ENCODE measurements around the gene GSS.
"Not testable (repeated sequence)": the region's sequence is repeated elsewhere in the genome, so short reads cannot be mapped to it uniquely, and the experiment has no call there.

The GSS gene

DNA sequence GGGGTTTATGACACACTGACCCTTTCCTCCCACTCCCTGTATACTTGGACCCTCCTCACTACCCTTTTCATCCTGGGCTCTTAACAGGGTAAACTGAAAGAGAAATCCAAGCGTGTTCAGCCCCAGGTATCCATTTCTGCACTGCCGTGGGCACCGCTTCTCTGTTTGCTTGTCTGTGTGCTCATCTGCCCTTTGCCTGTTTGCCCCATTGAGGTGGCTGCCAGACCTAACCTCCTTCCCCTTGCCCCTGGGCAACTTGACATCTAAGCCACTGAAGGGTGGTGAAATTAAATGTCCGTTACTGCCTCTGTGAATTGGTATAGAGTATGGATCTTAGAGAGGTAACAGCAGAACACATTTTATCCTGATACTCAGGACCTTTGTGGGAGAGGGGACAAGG is 40.5 kb downstream of the GSS start:
- no peak for DNase-seq (ENCODE audit: extremely low read depth in 1 of 2, low read depth in 1 of 2)

DNA sequence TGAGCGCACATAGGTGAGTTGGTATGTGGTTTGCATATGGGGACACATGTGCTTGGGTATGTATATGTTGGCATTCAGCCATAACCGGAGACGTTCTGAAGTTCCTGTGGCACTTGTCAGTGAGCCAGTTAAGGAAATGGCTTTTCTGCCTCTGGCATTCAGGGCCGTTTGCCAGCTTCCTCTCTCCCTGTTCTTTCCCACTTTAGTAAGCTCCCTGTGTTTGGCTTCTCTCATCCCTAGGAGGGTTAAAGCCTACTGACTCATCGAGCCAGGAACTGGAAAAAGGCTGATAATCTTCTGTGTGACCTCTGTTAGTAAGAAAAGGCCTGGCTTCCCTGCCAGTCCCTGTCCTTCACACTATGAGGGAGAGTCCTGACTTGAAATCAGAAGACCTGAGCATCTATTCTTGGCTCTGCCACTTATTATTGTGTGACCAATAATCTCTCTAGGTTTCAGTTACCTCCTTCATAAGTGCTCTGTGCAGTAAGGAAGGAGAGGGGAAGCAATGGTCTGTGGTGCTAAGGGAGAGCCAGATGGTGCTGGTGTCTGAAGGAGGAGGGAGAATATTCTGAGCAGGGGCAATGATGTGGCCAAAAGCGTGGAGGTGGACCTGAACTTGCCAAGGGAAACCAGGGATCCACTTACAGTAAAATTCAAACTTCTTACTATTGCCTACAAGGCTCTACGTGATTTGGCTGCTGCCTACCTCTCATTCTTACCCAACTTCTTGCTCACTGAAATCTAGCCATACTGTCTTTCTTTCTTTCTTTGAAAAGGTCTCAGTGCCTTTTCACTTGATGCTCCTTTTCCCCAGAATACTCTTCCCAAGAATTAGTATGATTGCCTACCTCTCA is 47.8 kb downstream of the GSS start:
- DNase-seq (ENCODE audit: extremely low read depth in 1 of 2, low read depth in 1 of 2): no peak

DNA sequence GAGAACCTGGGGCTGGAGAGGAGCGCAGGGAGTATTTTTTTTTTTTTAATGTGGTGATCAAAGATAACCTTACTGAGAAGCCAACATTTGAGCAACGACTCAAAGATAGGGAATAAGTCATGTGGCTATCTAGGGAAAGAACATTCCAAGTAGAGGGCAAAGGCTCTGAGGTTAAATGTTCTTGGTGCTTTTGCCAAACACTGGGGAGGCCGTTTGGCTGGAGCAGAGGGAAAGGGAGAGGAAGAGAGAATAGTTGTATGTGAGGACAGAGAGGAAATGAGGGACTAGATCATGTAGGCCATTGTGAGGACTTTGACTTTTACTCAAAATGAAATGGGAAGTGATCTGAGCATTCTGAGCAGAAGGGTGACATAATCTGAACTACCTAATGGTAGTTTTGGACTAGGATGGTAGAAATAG is 51.4 kb downstream of the GSS start:
- DNase-seq (ENCODE audit: extremely low read depth in 1 of 2, low read depth in 1 of 2): no peak

DNA sequence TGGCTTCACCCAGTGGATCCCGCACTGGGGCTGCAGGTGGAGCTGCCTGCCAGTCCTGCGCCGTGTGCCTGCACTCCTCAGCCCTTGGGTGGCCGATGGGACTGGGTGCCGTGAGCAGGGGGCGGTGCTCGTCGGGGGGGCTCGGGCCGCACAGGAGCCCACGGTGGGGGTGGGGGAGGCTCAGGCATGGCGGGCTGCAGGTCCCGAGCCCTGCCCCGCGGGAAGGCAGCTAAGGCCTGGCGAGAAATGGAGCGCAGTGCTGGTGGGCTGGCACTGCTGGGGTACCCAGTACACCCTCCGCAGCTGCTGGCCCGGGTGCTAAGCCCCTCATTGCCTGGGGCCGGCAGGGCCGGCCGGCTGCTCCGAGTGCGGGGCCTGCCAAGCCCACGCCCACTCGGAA is 56.9 kb downstream of the GSS start:
- not testable (repeated sequence) for DNase-seq (ENCODE audit: extremely low read depth in 1 of 2, low read depth in 1 of 2)

DNA sequence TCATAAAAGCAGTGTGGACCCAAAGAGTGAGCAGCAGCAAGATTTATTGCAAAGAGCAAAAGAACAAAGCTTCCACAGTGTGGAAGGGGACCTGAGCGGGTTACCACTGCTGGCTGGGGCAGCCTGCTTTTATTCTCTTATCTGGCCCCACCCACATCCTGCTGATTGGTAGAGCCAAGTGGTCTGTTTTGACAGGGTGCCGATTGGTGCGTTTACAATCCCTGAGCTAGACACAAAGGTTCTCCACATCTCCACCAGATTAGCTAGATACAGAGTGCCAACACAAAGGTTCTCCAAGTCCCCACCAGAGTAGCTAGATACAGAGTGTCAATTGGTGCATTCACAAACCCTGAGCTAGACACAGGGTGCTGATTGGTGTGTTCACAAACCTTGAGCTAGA is 57.5 kb downstream of the GSS start:
- not testable (repeated sequence) for DNase-seq (ENCODE audit: extremely low read depth in 1 of 2, low read depth in 1 of 2)

DNA sequence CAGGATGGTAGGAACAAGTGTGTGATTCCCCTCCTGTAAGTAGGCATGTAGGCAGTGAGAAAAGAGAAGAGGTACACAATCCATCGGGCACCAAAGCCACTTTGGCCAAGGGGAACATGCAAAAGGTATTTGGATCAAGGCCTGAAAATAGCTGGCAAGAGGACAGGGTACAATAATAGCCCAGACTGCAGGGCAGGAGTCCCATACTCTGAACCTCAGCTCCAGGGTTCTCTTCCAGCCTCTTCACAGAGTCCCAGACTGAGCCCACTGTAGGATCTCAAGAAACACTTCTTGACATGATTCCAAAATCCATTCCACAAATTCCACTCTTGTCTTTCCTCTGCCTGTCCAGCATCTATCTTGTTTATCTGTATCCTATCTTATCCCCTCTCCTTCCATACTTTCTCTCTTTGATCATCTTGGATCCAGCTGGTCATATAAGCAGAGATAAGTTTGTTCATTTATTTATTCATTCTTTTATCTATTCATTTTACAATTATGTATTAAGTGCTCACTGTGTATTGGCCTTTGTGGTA is 59.5 kb downstream of the GSS start:
- no peak for DNase-seq (ENCODE audit: extremely low read depth in 1 of 2, low read depth in 1 of 2)

DNA sequence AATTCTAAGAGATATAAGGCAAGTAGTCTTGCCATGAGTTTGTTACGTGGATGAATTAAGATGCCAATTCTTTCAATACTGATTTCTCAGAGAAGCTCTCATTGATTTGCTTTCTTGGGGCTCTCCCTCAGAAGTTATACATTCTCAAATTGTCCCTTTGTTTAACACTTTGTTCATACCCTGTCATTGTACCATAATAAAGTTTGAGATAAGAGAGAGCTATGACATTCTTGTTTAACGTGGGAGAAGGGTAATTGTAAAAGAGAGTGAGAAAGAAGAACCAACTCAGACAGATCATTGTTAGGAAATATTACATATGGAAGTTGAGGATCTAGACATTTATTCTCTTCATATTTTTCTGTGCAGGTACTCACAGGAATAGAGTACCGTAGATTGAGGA is 60.1 kb downstream of the GSS start:
- DNase-seq (ENCODE audit: extremely low read depth in 1 of 2, low read depth in 1 of 2): no peak

DNA sequence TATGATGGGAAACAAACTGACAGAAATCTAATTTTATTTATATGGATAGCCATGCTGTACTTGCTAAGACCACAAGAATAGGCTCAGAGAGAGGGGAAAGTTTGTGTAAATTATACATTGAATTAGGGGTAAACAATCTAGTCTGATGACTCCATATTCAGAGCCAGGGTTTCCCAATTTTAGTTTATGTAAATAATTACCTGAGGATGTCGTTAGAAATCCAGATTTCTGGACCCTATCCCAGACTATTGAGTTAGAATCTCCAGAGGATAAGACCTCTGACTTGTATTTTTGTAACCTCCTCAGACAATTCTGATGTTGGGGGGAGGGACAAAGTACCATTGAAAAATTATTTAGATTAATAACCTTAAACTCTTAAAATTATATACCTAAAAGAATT is 60.9 kb downstream of the GSS start:
- no peak for DNase-seq (ENCODE audit: extremely low read depth in 1 of 2, low read depth in 1 of 2)

DNA sequence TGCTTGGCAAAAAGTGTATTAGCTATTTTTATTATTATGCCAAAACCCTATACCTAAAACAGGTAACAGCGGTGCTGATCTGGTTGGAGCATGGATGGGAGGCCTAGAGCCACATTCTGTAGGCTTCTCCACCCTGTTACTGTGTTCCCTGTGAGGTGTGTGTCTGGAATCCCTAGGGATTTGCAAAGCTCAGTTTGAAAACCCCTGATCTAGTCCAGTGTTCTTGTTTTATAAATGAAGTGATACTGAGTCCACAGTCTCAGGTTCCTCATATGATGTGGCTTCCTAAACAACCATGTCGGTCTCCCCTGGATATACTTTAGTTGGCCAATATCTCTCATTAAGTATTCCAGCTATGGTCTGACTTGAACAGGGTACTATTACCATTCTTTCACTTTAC is 62.9 kb downstream of the GSS start:
- no peak for DNase-seq (ENCODE audit: extremely low read depth in 1 of 2, low read depth in 1 of 2)

DNA sequence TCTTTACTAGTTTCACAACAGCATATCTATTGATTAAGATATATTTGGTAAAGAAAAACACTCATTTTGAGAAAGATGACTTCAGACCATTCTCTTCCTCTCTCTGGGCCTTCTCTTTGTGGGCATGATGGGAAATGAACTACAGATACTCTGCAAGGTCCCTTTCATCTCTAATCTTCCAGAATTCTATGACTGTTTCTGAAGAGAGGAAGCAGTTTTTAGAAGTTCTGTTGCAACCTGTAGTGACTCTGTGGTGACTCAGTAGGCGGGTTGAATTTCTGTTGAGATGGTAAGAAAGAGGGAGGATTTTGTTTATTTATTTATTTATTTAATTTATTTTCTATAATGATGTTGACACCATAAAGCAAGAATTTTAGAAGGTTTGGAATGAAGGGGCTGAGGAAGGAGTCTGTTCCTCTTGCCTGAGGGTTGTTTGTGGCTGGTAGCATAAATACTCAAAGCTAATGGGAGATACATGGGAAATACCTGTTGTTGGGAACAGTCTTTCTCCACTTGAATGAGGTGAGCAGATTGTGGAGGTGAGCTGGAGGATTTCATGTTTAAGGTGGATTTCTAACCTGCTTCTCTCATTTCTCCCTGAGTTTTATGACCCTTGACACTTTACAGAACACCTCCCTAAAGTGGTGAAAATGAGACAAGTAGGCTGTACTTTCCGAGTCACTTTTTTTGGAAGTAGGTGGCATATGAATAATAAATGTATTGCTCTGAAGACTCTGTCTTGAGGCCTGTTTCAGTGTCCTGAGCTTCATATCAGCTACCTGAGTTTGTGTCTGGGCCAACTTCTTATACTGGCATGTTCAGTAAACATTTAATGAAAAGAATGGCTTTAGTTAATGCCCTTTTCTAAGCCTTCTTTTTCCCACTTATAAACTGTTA is 64.2 kb downstream of the GSS start:
- no peak for DNase-seq (ENCODE audit: extremely low read depth in 1 of 2, low read depth in 1 of 2)

DNA sequence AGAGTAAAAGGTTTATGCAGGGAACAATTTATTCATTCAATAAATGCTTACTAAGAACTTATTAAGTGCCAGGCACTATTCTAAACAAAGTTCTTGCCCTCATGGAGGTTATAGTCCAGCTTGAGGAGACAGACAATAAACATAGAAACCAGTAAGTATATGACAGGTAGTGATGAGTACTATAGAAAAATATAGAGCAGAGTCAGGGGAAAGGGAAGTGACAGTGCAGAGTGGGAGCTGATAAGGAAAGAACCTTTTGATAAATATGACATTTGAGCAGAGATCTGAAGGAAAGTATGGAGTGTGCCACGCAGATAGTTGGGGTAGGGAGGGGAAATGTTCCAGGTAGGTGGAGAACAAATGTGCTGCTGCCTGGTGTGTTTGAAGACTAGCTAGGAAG is 67.1 kb downstream of the GSS start:
- no peak for DNase-seq (ENCODE audit: extremely low read depth in 1 of 2, low read depth in 1 of 2)

DNA sequence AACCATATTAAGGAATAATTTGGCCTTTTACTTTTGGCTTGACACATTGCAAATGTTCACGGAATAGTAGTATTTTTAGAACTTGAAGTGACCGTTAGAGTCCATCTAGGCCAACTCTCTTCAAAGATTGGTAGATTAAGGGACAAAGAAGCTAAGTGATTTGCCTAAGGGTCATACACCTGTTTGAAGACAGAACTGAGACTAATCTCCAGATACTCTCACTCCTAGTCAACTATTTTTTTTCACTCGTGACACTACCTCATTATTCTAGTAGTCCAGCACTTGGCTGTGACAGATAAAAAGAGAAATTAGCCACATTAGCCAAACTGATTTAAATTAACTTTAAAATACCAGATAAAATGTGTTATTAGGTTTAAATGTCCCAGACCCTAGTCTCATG is 68.6 kb downstream of the GSS start:
- DNase-seq (ENCODE audit: extremely low read depth in 1 of 2, low read depth in 1 of 2): no peak

DNA sequence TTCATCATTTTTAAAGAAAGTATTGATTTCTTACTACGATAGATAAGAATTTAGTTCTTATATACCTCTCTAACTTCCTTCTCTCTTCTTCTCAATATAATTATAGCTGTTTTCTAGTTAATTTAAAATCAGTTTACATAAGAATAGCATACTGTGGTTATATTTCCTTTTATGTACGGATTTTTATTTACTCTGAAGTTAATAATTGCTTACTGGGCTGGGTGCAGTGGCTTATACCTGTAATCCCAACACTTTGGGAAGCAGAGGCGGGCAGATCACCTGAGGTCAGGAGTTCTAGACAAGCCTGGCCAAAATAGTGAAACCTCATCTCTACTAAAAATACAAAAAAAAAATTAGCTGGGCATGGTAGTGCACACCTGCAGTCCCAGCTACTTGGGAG is 69.5 kb downstream of the GSS start:
- DNase-seq (ENCODE audit: extremely low read depth in 1 of 2, low read depth in 1 of 2): no peak

DNA sequence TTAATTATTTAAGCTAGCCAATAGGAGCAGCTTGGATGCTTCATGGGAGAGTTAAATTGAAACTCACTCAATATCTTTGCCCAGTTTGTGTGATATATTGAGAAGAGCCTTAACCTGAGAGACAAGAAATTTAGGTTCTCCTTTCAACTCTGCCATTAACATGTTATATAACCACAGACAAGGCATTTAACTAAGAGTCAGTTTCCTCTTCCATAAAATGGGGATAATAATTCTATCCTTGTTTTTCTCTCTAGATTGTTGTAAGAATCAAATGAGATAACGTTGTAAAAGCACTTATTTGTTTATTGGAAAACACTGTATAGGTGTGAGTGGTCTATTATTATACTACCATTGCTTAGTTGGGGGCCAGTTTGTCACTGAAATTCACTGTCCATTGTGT is 71.3 kb downstream of the GSS start:
- DNase-seq (ENCODE audit: extremely low read depth in 1 of 2, low read depth in 1 of 2): no peak

DNA sequence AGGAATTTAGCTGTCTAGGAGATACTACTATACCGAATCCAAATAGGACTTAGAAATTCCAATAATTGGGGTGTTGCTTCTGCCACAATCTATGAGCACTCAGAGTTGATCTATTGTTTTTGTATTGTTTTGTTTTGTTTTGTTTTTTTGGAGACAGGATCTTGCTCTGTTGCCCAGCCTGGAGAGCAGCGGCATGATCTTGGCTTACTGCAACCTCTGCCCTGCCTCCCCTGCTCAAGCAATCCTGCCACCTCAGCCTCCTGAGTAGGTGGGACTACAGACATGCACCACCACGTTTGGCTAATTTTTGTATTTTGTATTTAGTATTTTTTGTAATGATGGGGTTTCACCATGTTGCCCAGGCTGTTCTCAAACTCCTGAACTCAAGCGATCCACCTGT is 71.8 kb downstream of the GSS start:
- no peak for DNase-seq (ENCODE audit: extremely low read depth in 1 of 2, low read depth in 1 of 2)

DNA sequence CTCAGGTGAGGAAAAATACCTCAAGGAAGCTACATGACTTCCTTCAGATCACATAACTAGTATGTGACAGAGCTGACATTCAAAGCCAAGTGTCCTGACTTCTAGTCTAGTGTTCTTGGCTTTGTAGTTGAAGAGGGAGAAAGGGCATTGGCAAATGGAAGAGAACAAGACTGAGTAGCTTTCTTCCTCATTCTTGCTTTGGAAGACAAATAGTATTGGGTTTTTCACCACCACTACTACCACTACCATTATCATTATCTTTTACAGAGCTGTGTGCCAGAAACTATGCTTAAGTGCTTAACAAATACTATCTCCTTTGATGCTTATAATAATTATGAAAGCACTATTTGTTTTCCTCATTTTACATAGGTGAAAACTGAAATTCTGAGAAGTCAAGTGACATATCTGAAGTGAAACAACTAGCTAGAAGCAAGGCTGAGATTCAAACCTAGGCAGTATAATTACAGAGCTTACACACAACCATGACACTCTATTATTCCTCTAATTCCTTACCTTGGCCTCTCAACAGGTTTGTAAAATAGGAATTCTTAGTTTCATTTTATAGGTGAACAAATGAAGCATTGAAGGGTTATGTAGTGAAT is 72.4 kb downstream of the GSS start:
- DNase-seq (ENCODE audit: extremely low read depth in 1 of 2, low read depth in 1 of 2): no peak

DNA sequence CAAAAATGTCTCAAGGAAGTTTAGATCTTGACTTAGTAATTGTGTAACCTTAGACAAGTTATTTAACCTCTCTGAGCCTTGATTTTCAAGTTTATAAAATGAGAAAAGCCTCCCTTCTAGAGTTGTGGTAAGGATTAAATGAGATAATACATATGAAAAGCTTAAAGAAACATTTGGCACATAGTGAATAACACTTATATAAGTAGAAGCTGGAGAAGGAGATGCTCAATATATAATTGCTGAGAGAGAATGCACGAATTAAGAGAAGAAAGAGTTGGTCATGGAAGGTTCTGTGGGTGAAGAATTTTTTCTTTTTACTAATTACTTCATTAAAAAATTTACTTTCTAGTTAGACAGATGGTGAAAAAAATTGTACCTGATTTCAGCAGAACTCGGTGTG is 73.9 kb downstream of the GSS start:
- DNase-seq (ENCODE audit: extremely low read depth in 1 of 2, low read depth in 1 of 2): no peak

DNA sequence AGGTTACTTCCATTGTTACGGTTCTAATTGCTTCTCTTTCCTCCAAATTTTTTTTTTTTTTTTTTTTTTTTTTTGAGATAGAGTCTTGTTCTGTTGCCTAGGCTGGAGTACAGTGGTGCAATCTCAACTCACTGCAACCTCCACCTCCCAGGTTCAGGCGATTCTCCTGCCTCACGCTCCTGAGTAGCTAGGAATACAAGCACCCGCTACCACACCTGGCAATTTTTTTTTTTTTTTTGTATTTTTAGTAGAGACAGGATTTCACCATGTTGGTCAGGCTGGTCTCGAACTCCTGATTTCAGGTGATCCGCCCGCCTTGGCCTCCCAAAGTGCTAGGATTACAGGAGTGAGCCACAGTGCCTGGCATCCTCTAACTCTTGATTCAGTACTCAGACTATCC is 74.6 kb downstream of the GSS start:
- not testable (repeated sequence) for DNase-seq (ENCODE audit: extremely low read depth in 1 of 2, low read depth in 1 of 2)

DNA sequence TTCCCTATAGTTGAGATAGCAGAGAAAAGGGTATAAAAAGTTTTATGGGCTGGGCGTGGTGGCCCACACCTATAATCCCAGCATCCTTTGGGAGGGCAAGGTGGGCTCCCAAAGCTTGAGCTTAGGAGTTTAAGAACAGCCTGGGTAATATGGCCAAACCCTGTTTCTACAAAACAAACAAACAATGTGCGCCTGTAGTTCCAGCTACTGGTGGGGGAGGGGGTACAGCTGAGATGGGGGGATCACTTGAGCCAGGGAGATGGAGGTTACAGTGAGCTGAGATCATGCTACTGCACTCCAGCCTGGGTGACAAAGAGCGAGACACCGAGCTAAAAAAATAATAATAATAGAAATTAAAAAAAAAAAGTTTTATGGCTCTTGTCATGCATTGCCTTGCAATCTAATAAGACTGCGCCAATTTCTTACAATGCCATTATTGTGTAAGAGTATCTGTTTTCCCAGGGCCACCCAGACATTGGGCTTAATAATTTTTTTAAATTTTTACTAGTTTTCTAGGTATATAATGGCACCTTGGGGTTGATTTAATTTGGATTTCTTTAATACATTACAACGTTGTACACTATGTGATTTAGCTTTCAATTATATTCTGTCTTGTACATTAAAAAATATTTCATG is 75.3 kb downstream of the GSS start:
- no peak for DNase-seq (ENCODE audit: extremely low read depth in 1 of 2, low read depth in 1 of 2)
